PC-9 (cell line): ENCODE results near the gene ATP2C1. TPM values are rescaled to one million over a fixed set of nuclear protein-coding genes. Genes with fewer than 3 reads are reported as not detected.

ENCODE experiments used
- Bru-seq: library from RNA; stranded (reverse); fragments of 400-500 nt; gene quantifications from one replicate; lab custom pipeline; 2021; lab: Mats Ljungman, UMichigan
- BruChase-seq, 2 experiments: library from RNA; stranded (reverse); fragments of 400-500 nt; gene quantifications; one replicate each; lab custom pipeline; 2021; lab: Mats Ljungman, UMichigan
- BruUV-seq: library from RNA; stranded (reverse); fragments of 400-500 nt; replicated peaks from 2 replicates; lab custom pipeline; 2021; lab: Mats Ljungman, UMichigan
- CTCF ChIA-PET: fragments of 300-600 bp; sonication (Branson Sonifier 250); formaldehyde crosslinking; loops from one replicate; lab custom pipeline; 2022; ENCODE audit warnings: antibody characterized with exemption; lab: Charles Lee
- POLR2A ChIA-PET: fragments of 300-600 bp; sonication (Branson Sonifier 250); formaldehyde crosslinking; loops from one replicate; lab custom pipeline; 2022; ENCODE audit warnings: antibody characterized with exemption; ENCODE audit not compliant: unreplicated experiment; lab: Charles Lee
- DNase-seq, 2 experiments: peaks; one replicate each; pipeline versions ENCODE4 v3.0.0 to v3.0.0-alpha.2; 2015 to 2022; ENCODE audit warnings: mixed read lengths in 1 of 2
- H2AFZ ChIP-seq: fragments of 200-600 bp; sonication (generic); 2 replicates; pipeline ENCODE4 v1.8.1; 2017; ENCODE audit warnings: antibody characterized with exemption
- H3F3A ChIP-seq: fragments of 200-600 bp; sonication (generic); 2 replicates; pipeline ENCODE4 v1.8.1; 2017; ENCODE audit warnings: antibody characterized with exemption, mild to moderate bottlenecking, low read depth; ENCODE audit not compliant: insufficient read depth
- H3K27ac ChIP-seq: fragments of 200-600 bp; sonication (generic); 2 replicates; pipeline ENCODE4 v1.6.1; 2016; ENCODE audit warnings: mixed run types
- H3K27me3 ChIP-seq: fragments of 200-600 bp; sonication (generic); 2 replicates; pipeline ENCODE4 v1.6.1; 2016; ENCODE audit warnings: low read depth, mixed run types; ENCODE audit not compliant: insufficient read depth
- H3K36me3 ChIP-seq: fragments of 200-600 bp; sonication (generic); 2 replicates; pipeline ENCODE4 v1.6.1; 2016; ENCODE audit warnings: low read depth, mixed run types
- H3K4me1 ChIP-seq: fragments of 200-600 bp; sonication (generic); replicated peaks from 2 replicates; pipeline ENCODE4 v1.6.1; 2016; ENCODE audit warnings: mixed run types; ENCODE audit not compliant: insufficient read depth
- H3K4me2 ChIP-seq: fragments of 200-600 bp; sonication (generic); 2 replicates; pipeline ENCODE4 v1.6.1; 2017; ENCODE audit warnings: mixed run types
- H3K4me3 ChIP-seq: fragments of 200-600 bp; sonication (generic); 2 replicates; pipeline ENCODE4 v1.6.1; 2016; ENCODE audit warnings: mixed run types
- H3K79me2 ChIP-seq: fragments of 200-600 bp; sonication (generic); 2 replicates; pipeline ENCODE4 v1.6.1; 2017; ENCODE audit warnings: low read depth, mixed run types
- H3K9me2 ChIP-seq: fragments of 200-600 bp; sonication (generic); 2 replicates; pipeline ENCODE4 v1.8.1; 2017; ENCODE audit warnings: mild to moderate bottlenecking; ENCODE audit not compliant: insufficient read depth
- H3K9me3 ChIP-seq: fragments of 200-600 bp; sonication (generic); 2 replicates; pipeline ENCODE4 v1.8.1; 2016; ENCODE audit warnings: low read depth; ENCODE audit not compliant: insufficient read depth
- H4K20me1 ChIP-seq: fragments of 200-600 bp; sonication (generic); 2 replicates; pipeline ENCODE4 v1.8.1; 2017; ENCODE audit not compliant: insufficient read depth
- CTCF ChIP-seq: fragments of 200-600 bp; sonication (generic); conservative IDR thresholded peaks from 2 replicates; pipeline ENCODE4 v1.6.1; 2017; ENCODE audit warnings: mixed run types, antibody characterized with exemption, mild to moderate bottlenecking, moderate library complexity
- EZH2 ChIP-seq: fragments of 200-600 bp; sonication (generic); IDR thresholded peaks from 2 replicates; pipeline ENCODE4 v1.8.0; 2017; ENCODE audit warnings: antibody characterized with exemption, low read depth
- intact Hi-C: fragments of 100-400 bp; cut with micrococcal nuclease; formaldehyde crosslinking; loops from one replicate; pipeline ENCODE4 v1.10.0; 2022; ENCODE audit not compliant: unreplicated experiment
- long read RNA-seq: library from polyadenylated mRNA; stranded (forward); transcript quantifications from one replicate; pipeline ENCODE4 v2.0.0, GENCODE V29; 2022
- total RNA-seq: library from RNA; stranded (reverse); gene quantifications from 2 replicates; pipeline ENCODE4 v1.2.3, GENCODE V29; 2021

The ATP2C1 gene
- total RNA-seq = 88.9 and 101 TPM in 2 replicates
- Bru-seq, nascent RNA = percentile 84 among the genes with signal in this experiment
- BruChase-seq, experiment 1, labeled RNA remaining after a 2-hour chase = percentile 88 among the genes with signal in this experiment
- percentile 75 among the genes with signal in this experiment for BruChase-seq, experiment 2, labeled RNA remaining after a 6-hour chase
- long read RNA-seq, full-length matches to known transcripts = 94 of 160 reads
- long read RNA-seq, partial matches to known transcripts = 18 of 160 reads
- long read RNA-seq, other reads (novel, unspliced or antisense) = 48 of 160 reads

GRCh38 chr3:130893376-130894129 is at the start of gene ATP2C1:
ATP2C1 (plus strand) TSS chr3:130894084; CDS start chr3:130894770, 686 bp downstream.
- H3K4me2 ChIP-seq = peak within 1 kb of the TSS; percentile 90
- no peaks in the 10 kb centered on the region for H3K9me3 ChIP-seq
- H3K36me3 ChIP-seq = 0 out of 2 replicates have a peak, but pooled peaks cover 1% of the 10 kb centered on the region
- intact Hi-C loops = loop anchor here (1.0 to 2.0 kb wide), 5 partner anchors 43 to 194 kb away; no protein-coding TSS in a partner anchor
- DNase-seq = peak; percentile 86 to 97
- CTCF ChIA-PET = interaction anchor here (0.5 to 2.2 kb wide), 5 partner anchors 133 to 1669 kb away, joined by 3 to 17 read pairs (median 5); no protein-coding TSS in a partner anchor
- H3F3A ChIP-seq = no peaks in the 10 kb centered on the region
- no peaks in the 10 kb centered on the region for H3K27me3 ChIP-seq
- POLR2A ChIA-PET = interaction anchor here (0.6 to 1.5 kb wide), 6 partner anchors 44 to 1494 kb away, joined by 4 to 21 read pairs (median 5); no protein-coding TSS in a partner anchor
- H2AFZ ChIP-seq = peak within 1 kb of the TSS; percentile 99
- TF ChIP-seq CTCF (no peak), EZH2 (no peak)
- H3K79me2 ChIP-seq = peaks cover 45% of the 10 kb centered on the region
- H3K4me3 ChIP-seq = peak within 1 kb of the TSS; percentile 75
- H4K20me1 ChIP-seq = no peaks in the 10 kb centered on the region; the same call in 1 of the 2 replicates
- H3K27ac ChIP-seq = peak within 1 kb of the TSS; percentile 78
- H3K9me2 ChIP-seq = no peaks in the 10 kb centered on the region
- H3K4me1 ChIP-seq = peaks cover 21% of the 10 kb centered on the region
- BruUV-seq = TSS peak; percentile 93

- Histone ChIP-seq H3K27me3 (no peaks in the 10 kb centered on the region), H3K36me3 (no peaks in the 10 kb centered on the region), H3F3A (peaks cover 4% of the 10 kb centered on the region; the same call in 1 of the 2 replicates), H4K20me1 (no peaks in the 10 kb centered on the region), H3K4me1 (peaks cover 11% of the 10 kb centered on the region), H3K4me3 (no peak overlapping the region), H3K27ac (no peak overlapping the region), H3K4me2 (no peak overlapping the region), H2AFZ (no peak overlapping the region), H3K9me3 (no peaks in the 10 kb centered on the region), H3K79me2 (no peaks in the 10 kb centered on the region), H3K9me2 (peaks cover 4% of the 10 kb centered on the region; the same call in 1 of the 2 replicates)
- TF ChIP-seq CTCF (no peak), EZH2 (no peak)
- intact Hi-C loops = no loop called here
- CTCF ChIA-PET = no interaction called here
- no TSS peak for BruUV-seq
- DNase-seq = no peak
- POLR2A ChIA-PET = no interaction called here
Observed at GRCh38 chr3:130844462-130844861, 49.4 kb upstream of the ATP2C1 start.

- POLR2A ChIA-PET = no interaction called here
- CTCF ChIA-PET = no interaction called here
- H3K4me1 ChIP-seq = peaks cover 28% of the 10 kb centered on the region
- intact Hi-C loops = no loop called here
- no TSS peak for BruUV-seq
- no peaks in the 10 kb centered on the region for H3K79me2 ChIP-seq
- no peaks in the 10 kb centered on the region for H3K9me2 ChIP-seq
- no peak overlapping the region for H2AFZ ChIP-seq
- no peaks in the 10 kb centered on the region for H3K9me3 ChIP-seq
- H3K27ac ChIP-seq = no peak overlapping the region
- DNase-seq = no peak
- no peaks in the 10 kb centered on the region for H3K36me3 ChIP-seq
- H3F3A ChIP-seq = peaks cover 18% of the 10 kb centered on the region
- no peak overlapping the region for H3K4me3 ChIP-seq
- no peaks in the 10 kb centered on the region for H3K27me3 ChIP-seq
- TF ChIP-seq CTCF = no peak
- no peak for TF ChIP-seq EZH2
- no peak overlapping the region for H3K4me2 ChIP-seq
- H4K20me1 ChIP-seq = no peaks in the 10 kb centered on the region
Observed at GRCh38 chr3:130846181-130846580, 47.7 kb upstream of the ATP2C1 start.
